HL-60 (cell line): Measurements from ENCODE around the gene ACACA.

Experiments
- TF ChIP-seq, protein P1 (sequence below): IDR thresholded peaks from one replicate; pipeline ENCODE4 v1.5.1; 2011; ENCODE audit warnings: low read length, control low read depth, inconsistent platforms; ENCODE audit not compliant: insufficient read depth
- TF ChIP-seq, protein P2 (sequence below): IDR thresholded peaks from 2 replicates; pipeline ENCODE4 v1.6.1; 2012; ENCODE audit warnings: low read depth; ENCODE audit not compliant: insufficient replicate concordance

DNA sequence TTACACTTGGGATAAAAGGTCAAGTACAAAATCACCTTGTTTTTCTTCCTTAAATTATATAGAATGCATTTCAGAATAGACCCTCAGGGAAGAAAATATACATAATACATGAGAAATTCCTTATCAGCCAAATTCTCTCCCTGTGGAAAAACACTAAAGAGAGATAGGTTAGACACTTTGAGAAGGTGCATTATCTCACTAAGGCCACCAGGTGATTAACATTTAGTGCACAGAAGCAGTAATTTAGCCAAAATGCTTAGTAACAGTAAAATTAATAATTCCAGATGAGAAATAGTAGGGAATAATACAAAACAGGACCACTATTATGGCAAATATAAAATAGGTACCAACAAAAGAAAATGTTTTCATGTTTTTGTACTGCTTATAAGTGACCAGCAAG, 216.1 kb downstream of the ACACA start:
- TF ChIP-seq, protein P1, sequence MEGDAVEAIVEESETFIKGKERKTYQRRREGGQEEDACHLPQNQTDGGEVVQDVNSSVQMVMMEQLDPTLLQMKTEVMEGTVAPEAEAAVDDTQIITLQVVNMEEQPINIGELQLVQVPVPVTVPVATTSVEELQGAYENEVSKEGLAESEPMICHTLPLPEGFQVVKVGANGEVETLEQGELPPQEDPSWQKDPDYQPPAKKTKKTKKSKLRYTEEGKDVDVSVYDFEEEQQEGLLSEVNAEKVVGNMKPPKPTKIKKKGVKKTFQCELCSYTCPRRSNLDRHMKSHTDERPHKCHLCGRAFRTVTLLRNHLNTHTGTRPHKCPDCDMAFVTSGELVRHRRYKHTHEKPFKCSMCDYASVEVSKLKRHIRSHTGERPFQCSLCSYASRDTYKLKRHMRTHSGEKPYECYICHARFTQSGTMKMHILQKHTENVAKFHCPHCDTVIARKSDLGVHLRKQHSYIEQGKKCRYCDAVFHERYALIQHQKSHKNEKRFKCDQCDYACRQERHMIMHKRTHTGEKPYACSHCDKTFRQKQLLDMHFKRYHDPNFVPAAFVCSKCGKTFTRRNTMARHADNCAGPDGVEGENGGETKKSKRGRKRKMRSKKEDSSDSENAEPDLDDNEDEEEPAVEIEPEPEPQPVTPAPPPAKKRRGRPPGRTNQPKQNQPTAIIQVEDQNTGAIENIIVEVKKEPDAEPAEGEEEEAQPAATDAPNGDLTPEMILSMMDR, result no peak
- TF ChIP-seq, protein P2, sequence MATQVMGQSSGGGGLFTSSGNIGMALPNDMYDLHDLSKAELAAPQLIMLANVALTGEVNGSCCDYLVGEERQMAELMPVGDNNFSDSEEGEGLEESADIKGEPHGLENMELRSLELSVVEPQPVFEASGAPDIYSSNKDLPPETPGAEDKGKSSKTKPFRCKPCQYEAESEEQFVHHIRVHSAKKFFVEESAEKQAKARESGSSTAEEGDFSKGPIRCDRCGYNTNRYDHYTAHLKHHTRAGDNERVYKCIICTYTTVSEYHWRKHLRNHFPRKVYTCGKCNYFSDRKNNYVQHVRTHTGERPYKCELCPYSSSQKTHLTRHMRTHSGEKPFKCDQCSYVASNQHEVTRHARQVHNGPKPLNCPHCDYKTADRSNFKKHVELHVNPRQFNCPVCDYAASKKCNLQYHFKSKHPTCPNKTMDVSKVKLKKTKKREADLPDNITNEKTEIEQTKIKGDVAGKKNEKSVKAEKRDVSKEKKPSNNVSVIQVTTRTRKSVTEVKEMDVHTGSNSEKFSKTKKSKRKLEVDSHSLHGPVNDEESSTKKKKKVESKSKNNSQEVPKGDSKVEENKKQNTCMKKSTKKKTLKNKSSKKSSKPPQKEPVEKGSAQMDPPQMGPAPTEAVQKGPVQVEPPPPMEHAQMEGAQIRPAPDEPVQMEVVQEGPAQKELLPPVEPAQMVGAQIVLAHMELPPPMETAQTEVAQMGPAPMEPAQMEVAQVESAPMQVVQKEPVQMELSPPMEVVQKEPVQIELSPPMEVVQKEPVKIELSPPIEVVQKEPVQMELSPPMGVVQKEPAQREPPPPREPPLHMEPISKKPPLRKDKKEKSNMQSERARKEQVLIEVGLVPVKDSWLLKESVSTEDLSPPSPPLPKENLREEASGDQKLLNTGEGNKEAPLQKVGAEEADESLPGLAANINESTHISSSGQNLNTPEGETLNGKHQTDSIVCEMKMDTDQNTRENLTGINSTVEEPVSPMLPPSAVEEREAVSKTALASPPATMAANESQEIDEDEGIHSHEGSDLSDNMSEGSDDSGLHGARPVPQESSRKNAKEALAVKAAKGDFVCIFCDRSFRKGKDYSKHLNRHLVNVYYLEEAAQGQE, result no peak
